ENCODE measurements around the gene ZNF780A.

- TF ChIP-seq GATA3 (IDR thresholded peaks at IDR 0.05; ENCODE audit: low read depth, low read length): no peak
- TF ChIP-seq GATA2 (IDR thresholded peaks at IDR 0.05; ENCODE audit: low read depth, low read length): no peak
Observed at GRCh38 chr19:40090241-40091204, at the start of gene ZNF780A.
